Mesenchymal stem cell (in vitro differentiated cells and primary cell): ENCODE measurements around the gene ZSWIM8.

ENCODE experiments used
- DNase-seq: peaks from one replicate; pipeline ENCODE4 v3.0.0-alpha.2; 2013
- H2AFZ ChIP-seq: one replicate; pipeline ENCODE4 v1.6.1; 2013; ENCODE audit warnings: low read depth, mild to moderate bottlenecking, control low read depth, inconsistent platforms, low read length, moderate library complexity
- H2AK5ac ChIP-seq: 2 replicates; pipeline ENCODE4 v1.6.1; 2013; ENCODE audit warnings: low read length, moderate library complexity, mild to moderate bottlenecking, inconsistent platforms; ENCODE audit not compliant: severe bottlenecking
- H2BK120ac ChIP-seq: one replicate; pipeline ENCODE4 v1.6.1; 2013; ENCODE audit warnings: low read depth, mild to moderate bottlenecking, inconsistent platforms, low read length, moderate library complexity
- H2BK12ac ChIP-seq, 2 experiments: one replicate each; pipeline ENCODE4 v1.6.1; 2013; ENCODE audit warnings: inconsistent platforms in 2 of 2, low read length in 2 of 2, mild to moderate bottlenecking in 2 of 2, moderate library complexity in 2 of 2, control low read depth in 1 of 2
- H2BK15ac ChIP-seq: one replicate; pipeline ENCODE4 v1.6.1; 2013; ENCODE audit warnings: mild to moderate bottlenecking, low read depth, inconsistent platforms; ENCODE audit not compliant: poor library complexity, severe bottlenecking
- H2BK5ac ChIP-seq: 2 replicates; pipeline ENCODE4 v1.6.1; 2013; ENCODE audit warnings: low read depth, mild to moderate bottlenecking, low read length, control low read depth, inconsistent platforms; ENCODE audit not compliant: poor library complexity, severe bottlenecking
- H3K14ac ChIP-seq, 2 experiments: one replicate each; pipeline ENCODE4 v1.6.1; 2013; ENCODE audit warnings: inconsistent platforms in 2 of 2, low read length in 2 of 2, control low read depth in 1 of 2, mild to moderate bottlenecking in 1 of 2, moderate library complexity in 1 of 2
- H3K18ac ChIP-seq, 2 experiments: one replicate each; pipeline ENCODE4 v1.6.1; 2013; ENCODE audit warnings: inconsistent platforms in 2 of 2, low read length in 2 of 2, control low read depth in 1 of 2, low read depth in 1 of 2, mild to moderate bottlenecking in 1 of 2
- H3K23ac ChIP-seq, 2 experiments: one replicate each; pipeline ENCODE4 v1.6.1; 2013; ENCODE audit warnings: inconsistent platforms in 2 of 2, low read length in 2 of 2, mild to moderate bottlenecking in 2 of 2, moderate library complexity in 2 of 2, control low read depth in 1 of 2
- H3K27ac ChIP-seq: 2 replicates; pipeline ENCODE4 v1.5.1; 2013; ENCODE audit warnings: mild to moderate bottlenecking, moderate library complexity, low read length, control low read depth, inconsistent platforms; ENCODE audit not compliant: poor library complexity, severe bottlenecking
- H3K27me3 ChIP-seq, 2 experiments: 2 replicates each; pipeline versions ENCODE4 v1.6.1 to v1.7.0; 2013; ENCODE audit warnings: low read length in 2 of 2, mild to moderate bottlenecking in 2 of 2, moderate library complexity in 2 of 2, control low read depth in 1 of 2, inconsistent platforms in 1 of 2; ENCODE audit not compliant: control insufficient read depth in 1 of 2, insufficient read depth in 1 of 2
- H3K36me3 ChIP-seq, 2 experiments: 2 replicates each; pipeline versions ENCODE4 v1.6.1 to v1.7.0; 2013; ENCODE audit warnings: low read length in 2 of 2, control low read depth in 1 of 2, inconsistent platforms in 1 of 2, low read depth in 1 of 2, mild to moderate bottlenecking in 1 of 2; ENCODE audit not compliant: insufficient read depth in 2 of 2, control insufficient read depth in 1 of 2
- H3K4ac ChIP-seq, 2 experiments: one replicate each; pipeline ENCODE4 v1.6.1; 2013; ENCODE audit warnings: inconsistent platforms in 2 of 2, low read length in 2 of 2, mild to moderate bottlenecking in 2 of 2, moderate library complexity in 2 of 2, control low read depth in 1 of 2, low read depth in 1 of 2
- H3K4me1 ChIP-seq: 2 replicates; pipeline ENCODE4 v1.6.1; 2013; ENCODE audit warnings: low read depth, low read length, control low read depth; ENCODE audit not compliant: control insufficient read depth, insufficient read depth
- H3K4me2 ChIP-seq: 2 replicates; pipeline ENCODE4 v1.6.1; 2013; ENCODE audit warnings: low read length, mild to moderate bottlenecking, inconsistent platforms; ENCODE audit not compliant: poor library complexity, severe bottlenecking
- H3K4me3 ChIP-seq, 2 experiments: 2 replicates each; pipeline versions ENCODE4 v1.5.1 to v1.7.0; 2013; ENCODE audit warnings: low read length in 2 of 2, mild to moderate bottlenecking in 2 of 2, control low read depth in 1 of 2, low read depth in 1 of 2; ENCODE audit not compliant: insufficient read depth in 1 of 2
- H3K79me1 ChIP-seq: replicated peaks from 2 replicates; pipeline ENCODE4 v1.6.1; 2013; ENCODE audit warnings: mild to moderate bottlenecking, control low read depth, low read length, inconsistent platforms; ENCODE audit not compliant: poor library complexity, severe bottlenecking
- H3K9ac ChIP-seq: 2 replicates; pipeline ENCODE4 v1.7.0; 2013; ENCODE audit warnings: mild to moderate bottlenecking, low read length, moderate library complexity
- H3K9me3 ChIP-seq: 2 replicates; pipeline ENCODE4 v1.7.0; 2013; ENCODE audit warnings: mild to moderate bottlenecking, low read length; ENCODE audit not compliant: control insufficient read depth
- H4K8ac ChIP-seq: one replicate; pipeline ENCODE4 v1.6.1; 2013; ENCODE audit warnings: inconsistent platforms, mild to moderate bottlenecking, low read length, moderate library complexity
- H4K91ac ChIP-seq: one replicate; pipeline ENCODE4 v1.6.1; 2013; ENCODE audit warnings: mild to moderate bottlenecking, low read length, inconsistent platforms
- WGBS: methylation state at CpG from one replicate; pipeline ENCODE4 v1.1.7; 2013; ENCODE audit warnings: mixed read lengths; 5-methylcytosine and 5-hydroxymethylcytosine counted together

ZSWIM8 gene

DNA sequence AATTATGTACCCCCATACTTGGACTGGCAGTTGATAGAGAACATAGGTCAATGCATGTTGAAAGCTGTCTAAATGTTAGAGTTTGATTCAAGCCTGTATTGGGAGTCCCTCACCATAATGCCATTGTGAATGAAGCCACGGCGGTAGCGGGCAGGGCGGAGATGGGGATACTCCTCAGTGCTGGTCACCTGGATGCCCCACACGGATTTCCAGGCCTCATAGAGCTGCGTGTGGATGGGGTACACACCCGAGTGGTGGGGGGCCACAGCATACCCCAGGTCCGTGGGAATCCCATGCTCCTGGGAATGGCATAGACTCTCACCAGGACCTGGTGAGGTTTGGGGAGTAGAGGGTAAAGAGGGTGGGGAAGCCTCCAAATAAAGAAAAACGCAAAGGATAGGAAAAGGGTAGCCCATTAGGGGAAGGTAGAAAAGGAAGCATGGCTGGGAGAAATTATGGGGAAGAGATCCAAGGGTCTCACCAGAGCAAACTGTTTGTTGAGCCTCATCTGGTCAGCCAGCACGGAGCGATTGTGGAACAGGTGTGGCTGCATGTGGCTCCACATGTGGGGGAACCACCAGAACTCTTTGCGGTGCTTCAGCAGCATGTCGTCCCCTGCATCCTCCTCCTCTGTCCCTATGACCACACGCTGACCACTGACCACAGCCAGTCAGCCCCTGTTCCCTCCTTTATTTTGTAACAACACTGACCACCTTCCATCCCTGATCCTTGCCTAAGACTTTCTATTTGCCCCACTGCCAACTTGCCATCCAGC, 21.0 kb downstream of the ZSWIM8 start:
- peaks cover 61 to 85% of the 10 kb centered on the region in 2 experiments for H3K36me3 ChIP-seq
- H3K27ac ChIP-seq, result no peak overlapping the region
- no peaks in the 10 kb centered on the region for H3K27me3 ChIP-seq
- H4K91ac ChIP-seq, result no peak overlapping the region
- H3K9ac ChIP-seq, result peak overlapping the region; percentile 24
- H3K4me1 ChIP-seq, result peaks cover 4% of the 10 kb centered on the region
- H2BK5ac ChIP-seq, result no peak overlapping the region
- no peaks in the 10 kb centered on the region for H3K9me3 ChIP-seq
- no peak overlapping the region for H2BK15ac ChIP-seq
- H3K14ac ChIP-seq, result no peak overlapping the region
- no peak overlapping the region for H3K23ac ChIP-seq
- no peak overlapping the region for H3K18ac ChIP-seq
- H4K8ac ChIP-seq, result no peak overlapping the region
- H2BK120ac ChIP-seq, result no peak overlapping the region
- no peak for DNase-seq
- H2AK5ac ChIP-seq, result no peak overlapping the region
- no peak overlapping the region for H2AFZ ChIP-seq
- peaks cover 33% of the 10 kb centered on the region for H3K79me1 ChIP-seq
- H3K4me3 ChIP-seq, result peak overlapping the region in 1 of 2 experiments; percentile 56
- 95% methylated on average over 14 of the region's 14 CpGs for WGBS
- no peak overlapping the region for H3K4me2 ChIP-seq
- H3K4ac ChIP-seq, result no peak overlapping the region
- H2BK12ac ChIP-seq, result no peak overlapping the region

DNA sequence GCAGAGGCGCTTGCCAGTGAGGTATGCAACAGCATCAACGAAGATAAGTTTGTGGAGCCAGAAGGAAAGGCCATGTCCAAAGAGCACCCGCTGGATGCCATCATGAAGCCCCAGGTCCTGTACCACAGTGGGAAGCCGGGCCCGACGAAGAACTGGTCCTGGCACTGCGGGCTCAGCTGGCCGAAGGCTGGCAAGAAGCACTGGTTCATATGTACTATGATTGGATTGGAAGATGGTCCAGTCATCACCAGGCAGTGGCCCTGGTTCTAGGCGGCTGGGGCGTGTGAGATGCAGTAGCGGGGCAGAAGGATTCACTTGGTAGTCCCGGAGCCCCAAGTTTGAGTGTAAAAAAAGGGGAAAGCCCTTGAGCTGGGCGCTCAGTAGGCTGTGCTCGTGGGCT, 22.1 kb downstream of the ZSWIM8 start:
- Histone ChIP-seq H3K79me1 (peaks cover 33% of the 10 kb centered on the region), H2AFZ (no peak overlapping the region), H3K9ac (no peak overlapping the region), H3K27me3 (no peaks in the 10 kb centered on the region), H3K18ac (no peak overlapping the region), H4K8ac (no peak overlapping the region), H2AK5ac (no peak overlapping the region), H3K23ac (no peak overlapping the region), H2BK120ac (no peak overlapping the region), H2BK15ac (no peak overlapping the region), H3K36me3 (peaks cover 51 to 74% of the 10 kb centered on the region in 2 experiments), H3K27ac (no peak overlapping the region), H2BK5ac (no peak overlapping the region), H2BK12ac (no peak overlapping the region), H3K4ac (no peak overlapping the region), H3K4me2 (no peak overlapping the region), H4K91ac (no peak overlapping the region), H3K9me3 (no peaks in the 10 kb centered on the region), H3K4me1 (peaks cover 4% of the 10 kb centered on the region), H3K4me3 (peak overlapping the region in 1 of 2 experiments; percentile 56), H3K14ac (no peak overlapping the region)
- WGBS, result 98% methylated on average over 14 of the region's 14 CpGs
- DNase-seq, result no peak

DNA sequence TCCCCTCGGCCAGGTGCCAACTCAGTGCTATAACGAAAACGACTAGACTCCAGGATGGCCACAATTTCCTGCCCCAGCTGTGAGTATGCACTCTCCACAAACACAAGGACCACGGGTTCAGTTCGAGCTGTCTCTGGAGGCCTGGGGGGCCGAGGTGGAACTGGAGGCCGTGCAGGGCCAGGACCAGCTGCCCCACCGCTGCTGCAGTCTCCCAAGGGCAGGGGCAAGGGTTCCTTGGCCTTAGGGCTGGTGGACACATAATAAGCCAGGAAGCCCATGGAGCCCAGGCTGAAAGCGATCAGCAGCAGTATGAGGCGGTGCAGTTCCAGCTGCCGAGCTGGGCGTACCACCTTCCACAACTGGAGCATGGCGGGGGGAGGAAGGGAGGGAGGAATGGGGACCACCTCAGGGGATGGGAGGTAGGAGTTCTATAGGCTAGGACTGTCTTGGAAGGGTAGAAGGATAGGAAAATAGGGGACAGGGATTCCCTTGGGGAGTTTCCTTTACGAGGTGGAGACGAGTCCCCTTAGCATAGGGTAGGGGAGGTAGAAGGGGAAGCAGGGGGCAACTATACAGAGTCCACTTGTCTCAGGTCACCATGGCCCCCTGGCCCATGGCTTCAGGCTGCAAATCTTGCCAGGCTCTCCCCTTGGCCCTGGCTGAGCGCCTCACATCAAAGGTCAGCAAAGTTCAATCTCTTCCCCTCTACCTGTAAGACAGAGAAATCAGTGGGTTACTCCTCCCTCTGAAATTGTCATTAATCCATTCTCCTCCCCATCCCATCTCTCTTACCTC, 22.8 kb downstream of the ZSWIM8 start:
- Histone ChIP-seq H3K79me1 (peaks cover 33% of the 10 kb centered on the region), H4K8ac (no peak overlapping the region), H2BK12ac (no peak overlapping the region), H3K4me1 (peaks cover 4% of the 10 kb centered on the region), H3K4me2 (no peak overlapping the region), H3K23ac (no peak overlapping the region), H3K9me3 (no peaks in the 10 kb centered on the region), H2BK5ac (no peak overlapping the region), H3K4ac (no peak overlapping the region), H2BK15ac (no peak overlapping the region), H3K36me3 (peaks cover 51 to 74% of the 10 kb centered on the region in 2 experiments), H4K91ac (no peak overlapping the region), H3K14ac (no peak overlapping the region), H3K27me3 (no peaks in the 10 kb centered on the region), H3K27ac (no peak overlapping the region), H2AK5ac (no peak overlapping the region), H2AFZ (no peak overlapping the region), H2BK120ac (no peak overlapping the region), H3K4me3 (no peak overlapping the region), H3K9ac (peak overlapping the region; percentile 81), H3K18ac (no peak overlapping the region)
- no peak for DNase-seq
- 98% methylated on average over 16 of the region's 16 CpGs for WGBS
